HEK293 (cell line): Measurements from ENCODE around the gene SLC51B.

ENCODE experiments used
- CTCF ChIA-PET: fragments of 350-600 bp; formaldehyde crosslinking; extraction: SDS; loops from one replicate; lab custom pipeline; 2021; ENCODE audit warnings: antibody characterized with exemption; lab: Yijun Ruan, JAX
- POLR2A ChIA-PET: fragments of 300-600 bp; formaldehyde crosslinking; extraction: SDS; loops from one replicate; lab custom pipeline; 2020; ENCODE audit warnings: antibody characterized with exemption, inconsistent platforms; lab: Yijun Ruan, JAX
- H3K27ac ChIP-seq: fragments of 200-500 bp; sonication (Bioruptor generic); 2 replicates; pipeline ENCODE4 v1.5.1; 2014; ENCODE audit warnings: low read depth, low read length, control low read depth, inconsistent platforms; ENCODE audit errors: extremely low read depth
- H3K36me3 ChIP-seq, 2 experiments: fragments of 200-500 bp in 1 of 2; sonication (Bioruptor generic) in 1 of 2; 1 replicate in 1 of 2; 2 replicates in 1 of 2; pipeline ENCODE4 v1.5.1; 2014 to 2017; ENCODE audit warnings: inconsistent platforms in 2 of 2, low read length in 2 of 2; ENCODE audit not compliant: control insufficient read depth in 2 of 2, insufficient read depth in 1 of 2
- H3K4me1 ChIP-seq: fragments of 200-500 bp; sonication (Bioruptor generic); 2 replicates; pipeline ENCODE4 v1.5.1; 2014; ENCODE audit warnings: mild to moderate bottlenecking, low read length, inconsistent platforms; ENCODE audit not compliant: control insufficient read depth, insufficient read depth
- H3K4me3 ChIP-seq: 2 replicates; pipeline ENCODE4 v1.5.1; 2011; ENCODE audit warnings: low read depth, mild to moderate bottlenecking, control low read depth, low read length, moderate library complexity
- H3K9me3 ChIP-seq: fragments of 200-500 bp; sonication (Bioruptor generic); 2 replicates; pipeline ENCODE4 v1.5.1; 2014; ENCODE audit warnings: low read depth, low read length, inconsistent platforms; ENCODE audit not compliant: control insufficient read depth, insufficient read depth
- BCL6B ChIP-seq: fragments of 450-650 bp; formaldehyde crosslinking; IDR thresholded peaks from 2 replicates; pipeline ENCODE4 v1.5.1; 2017; ENCODE audit warnings: missing biosample characterization, missing genetic modification characterization
- FEZF1 ChIP-seq: fragments of 450-650 bp; formaldehyde crosslinking; IDR thresholded peaks from 2 replicates; pipeline ENCODE4 v1.5.1; 2016; ENCODE audit warnings: missing biosample characterization, missing genetic modification characterization
- GLI2 ChIP-seq: fragments of 450-650 bp; formaldehyde crosslinking; IDR thresholded peaks from 2 replicates; pipeline ENCODE4; 2017; ENCODE audit warnings: missing biosample characterization, missing genetic modification characterization, low read depth, borderline replicate concordance
- IKZF3 ChIP-seq: fragments of 450-650 bp; IDR thresholded peaks from 2 replicates; pipeline ENCODE4 v1.5.0; 2018; ENCODE audit warnings: missing biosample characterization, mild to moderate bottlenecking, missing genetic modification characterization, moderate library complexity
- KLF8 ChIP-seq: fragments of 450-650 bp; formaldehyde crosslinking; IDR thresholded peaks from 2 replicates; pipeline ENCODE4 v1.5.1; 2016; ENCODE audit warnings: missing biosample characterization, missing genetic modification characterization
- PBX3 ChIP-seq: sonication (generic); formaldehyde crosslinking; IDR thresholded peaks from 2 replicates; pipeline ENCODE4 v1.8.1; 2022; ENCODE audit warnings: mild to moderate bottlenecking, moderate library complexity, missing genetic modification reagents
- PRDM6 ChIP-seq: fragments of 450-650 bp; formaldehyde crosslinking; IDR thresholded peaks from 2 replicates; pipeline ENCODE4 v1.5.1; 2017; ENCODE audit warnings: missing biosample characterization, missing genetic modification characterization
- REST ChIP-seq: fragments of 450-650 bp; formaldehyde crosslinking; IDR thresholded peaks from 2 replicates; pipeline ENCODE4 v1.5.1; 2016; ENCODE audit warnings: missing biosample characterization, missing genetic modification characterization
- SCRT1 ChIP-seq: fragments of 450-650 bp; formaldehyde crosslinking; IDR thresholded peaks from 2 replicates; pipeline ENCODE4 v1.5.1; 2016; ENCODE audit warnings: missing biosample characterization, missing genetic modification characterization, borderline replicate concordance
- SP7 ChIP-seq: fragments of 450-650 bp; formaldehyde crosslinking; IDR thresholded peaks from 2 replicates; pipeline ENCODE4 v1.5.1; 2016; ENCODE audit warnings: missing biosample characterization, missing genetic modification characterization
- YY2 ChIP-seq: fragments of 450-650 bp; formaldehyde crosslinking; IDR thresholded peaks from 2 replicates; pipeline ENCODE4 v1.5.1; 2016; ENCODE audit warnings: missing biosample characterization, missing genetic modification characterization
- ZBTB49 ChIP-seq: fragments of 450-650 bp; formaldehyde crosslinking; IDR thresholded peaks from 2 replicates; pipeline ENCODE4 v1.5.1; 2016; ENCODE audit warnings: missing biosample characterization, missing genetic modification characterization, low read depth
- ZBTB8A ChIP-seq: fragments of 450-650 bp; formaldehyde crosslinking; IDR thresholded peaks from 2 replicates; pipeline ENCODE4 v1.5.1; 2016; ENCODE audit warnings: missing biosample characterization, missing genetic modification characterization
- ZFP37 ChIP-seq: fragments of 450-650 bp; formaldehyde crosslinking; IDR thresholded peaks from 2 replicates; pipeline ENCODE4 v1.5.1; 2016; ENCODE audit warnings: missing biosample characterization, missing genetic modification characterization
- ZIC2 ChIP-seq: fragments of 450-650 bp; formaldehyde crosslinking; IDR thresholded peaks from 2 replicates; pipeline ENCODE4 v1.5.1; 2016; ENCODE audit warnings: missing biosample characterization, missing genetic modification characterization
- ZNF114 ChIP-seq: fragments of 450-650 bp; formaldehyde crosslinking; IDR thresholded peaks from 2 replicates; pipeline ENCODE4 v1.5.0; 2017; ENCODE audit warnings: missing biosample characterization, missing genetic modification characterization
- ZNF19 ChIP-seq: fragments of 450-650 bp; formaldehyde crosslinking; IDR thresholded peaks from 2 replicates; pipeline ENCODE4; 2016; ENCODE audit warnings: missing biosample characterization, missing genetic modification characterization, low read depth
- ZNF221 ChIP-seq: fragments of 450-650 bp; formaldehyde crosslinking; IDR thresholded peaks from 2 replicates; pipeline ENCODE4 v1.5.1; 2017; ENCODE audit warnings: missing biosample characterization, missing genetic modification characterization, borderline replicate concordance
- ZNF248 ChIP-seq: fragments of 450-650 bp; formaldehyde crosslinking; IDR thresholded peaks from 2 replicates; pipeline ENCODE4 v1.5.1; 2017; ENCODE audit warnings: missing biosample characterization, missing genetic modification characterization
- ZNF274 ChIP-seq, 2 experiments: fragments of 200-500 bp in 1 of 2; fragments of 450-650 bp in 1 of 2; sonication (Bioruptor generic) in 1 of 2; formaldehyde crosslinking in 1 of 2; IDR thresholded peaks; 2 replicates each; pipeline versions ENCODE4 v1.5.1 to v1.6.1; 2014 to 2016; ENCODE audit warnings: borderline replicate concordance in 1 of 2, inconsistent platforms in 1 of 2, low read length in 1 of 2, missing biosample characterization in 1 of 2, missing genetic modification characterization in 1 of 2
- ZNF324 ChIP-seq: fragments of 450-650 bp; formaldehyde crosslinking; IDR thresholded peaks from 2 replicates; pipeline ENCODE4 v1.5.1; 2016; ENCODE audit warnings: missing biosample characterization, missing genetic modification characterization
- ZNF623 ChIP-seq: fragments of 450-650 bp; formaldehyde crosslinking; IDR thresholded peaks from 2 replicates; pipeline ENCODE4 v1.5.1; 2016; ENCODE audit warnings: missing biosample characterization, missing genetic modification characterization
- ZNF626 ChIP-seq: fragments of 450-650 bp; sonication (Bioruptor Pico); formaldehyde crosslinking; IDR thresholded peaks from 2 replicates; pipeline ENCODE4 v1.5.1; 2018; ENCODE audit warnings: missing biosample characterization, missing genetic modification characterization, inconsistent platforms
- ZNF768 ChIP-seq: fragments of 450-650 bp; formaldehyde crosslinking; IDR thresholded peaks from 2 replicates; pipeline ENCODE4 v1.5.1; 2018; ENCODE audit warnings: missing biosample characterization, mild to moderate bottlenecking, missing genetic modification characterization
- ZNF785 ChIP-seq: fragments of 450-650 bp; formaldehyde crosslinking; IDR thresholded peaks from 2 replicates; pipeline ENCODE4 v1.5.1; 2016; ENCODE audit warnings: missing biosample characterization, missing genetic modification characterization
- ZNF791 ChIP-seq: fragments of 450-650 bp; formaldehyde crosslinking; IDR thresholded peaks from 2 replicates; pipeline ENCODE4 v1.5.1; 2016; ENCODE audit warnings: missing biosample characterization, missing genetic modification characterization
- ZXDB ChIP-seq: fragments of 450-650 bp; formaldehyde crosslinking; IDR thresholded peaks from 2 replicates; pipeline ENCODE4 v1.5.1; 2016; ENCODE audit warnings: missing biosample characterization, missing genetic modification characterization

SLC51B gene

GRCh38 chr15:65051266-65051665 is 6.1 kb downstream of the SLC51B start:
- TF ChIP-seq ZNF324 (tag by site-specific recombination) (no peak), KLF8 (tag by site-specific recombination) (no peak), ZNF623 (tag by site-specific recombination) (no peak), ZXDB (no peak), ZNF19 (tag by site-specific recombination) (no peak), YY2 (tag by site-specific recombination) (no peak), ZBTB49 (tag by site-specific recombination) (no peak), ZNF791 (tag by site-specific recombination) (no peak), ZNF248 (tag by site-specific recombination) (no peak), IKZF3 (tag by site-specific recombination) (no peak), ZIC2 (tag by site-specific recombination) (no peak), FEZF1 (tag by site-specific recombination) (no peak), BCL6B (tag by site-specific recombination) (no peak), ZFP37 (tag by site-specific recombination) (no peak), ZNF114 (tag by site-specific recombination) (no peak), PBX3 (no peak), SP7 (tag by site-specific recombination) (no peak), GLI2 (no peak)
- Histone ChIP-seq H3K27ac (no peak overlapping the region), H3K9me3 (no peaks in the 10 kb centered on the region), H3K4me1 (no peaks in the 10 kb centered on the region), H3K36me3 (no peaks in the 10 kb centered on the region), H3K4me3 (no peak overlapping the region)
- ChIA-PET CTCF (interaction anchor here (7.4 kb wide), 1 partner anchor 31 kb away, joined by 94 read pairs; no protein-coding TSS in a partner anchor), POLR2A (interaction anchor here (0.6 kb wide), 1 partner anchor 33 kb away, joined by 3 read pairs; no protein-coding TSS in a partner anchor)

- Histone ChIP-seq H3K27ac (no peak overlapping the region), H3K4me3 (no peak overlapping the region), H3K4me1 (no peaks in the 10 kb centered on the region), H3K36me3 (no peaks in the 10 kb centered on the region), H3K9me3 (no peaks in the 10 kb centered on the region)
- POLR2A ChIA-PET, result interaction anchor here (0.7 kb wide), 1 partner anchor 212 kb away, joined by 8 read pairs; no protein-coding TSS in a partner anchor
- CTCF ChIA-PET, result interaction anchor here (0.5 to 7.4 kb wide), 12 partner anchors 19 to 837 kb away, joined by 3 to 94 read pairs (median 4); partner anchors contain the start of genes KBTBD13 and UBAP1L
- TF ChIP-seq ZNF221, result no peak
- no peak for TF ChIP-seq ZNF626 (tag by site-specific recombination)
- TF ChIP-seq ZBTB8A (tag by site-specific recombination), result no peak
- TF ChIP-seq REST, result no peak
- TF ChIP-seq SCRT1, result no peak
- TF ChIP-seq ZNF274 (IDR thresholded peaks at IDR 0.05; ENCODE audit: low read length), result no peak
- no peak for TF ChIP-seq ZNF274 (tag by site-specific recombination; IDR thresholded peaks at IDR 0.05; ENCODE audit: borderline replicate concordance)
- no peak for TF ChIP-seq ZNF785
- TF ChIP-seq PRDM6 (tag by site-specific recombination), result no peak
- no peak for TF ChIP-seq SP7 (tag by site-specific recombination)
- no peak for TF ChIP-seq ZNF768 (tag by site-specific recombination)
Measured at GRCh38 chr15:65052956-65053355, 7.8 kb downstream of the SLC51B start.
